SHP77 (cell line): ENCODE measurements around the gene RNLS.
"Not testable (repeated sequence)": the region's sequence is repeated elsewhere in the genome, so short reads cannot be mapped to it uniquely, and the experiment has no call there.

Experiments used
- DNase-seq, 2 experiments: peaks; one replicate each; lab custom pipeline; 2025; lab: John Stamatoyannopoulos, UW

RNLS gene

GRCh38 chr10:88522715-88523114, 60.4 kb downstream of the RNLS start:
- DNase-seq, result no peak

GRCh38 chr10:88521791-88522190, 61.3 kb downstream of the RNLS start:
- no peak for DNase-seq

- DNase-seq, result no peak
These were observed 67.9 kb downstream of the RNLS start for GRCh38 chr10:88515235-88515634.

- no peak for DNase-seq
These were observed 70.5 kb downstream of the RNLS start for GRCh38 chr10:88512599-88512998.

- no peak for DNase-seq
These were observed 74.3 kb downstream of the RNLS start for GRCh38 chr10:88508796-88509195.

GRCh38 chr10:88507826-88508453, 75.2 kb downstream of the RNLS start:
- no peak for DNase-seq

- no peak for DNase-seq
These were observed 75.7 kb downstream of the RNLS start for GRCh38 chr10:88507404-88507803.

GRCh38 chr10:88505680-88506215, 77.4 kb downstream of the RNLS start:
- DNase-seq, result no peak

- DNase-seq, result no peak
These were observed 77.9 kb downstream of the RNLS start for GRCh38 chr10:88505265-88505664.

- DNase-seq, result no peak
These were observed 82.5 kb downstream of the RNLS start for GRCh38 chr10:88500656-88501055.

GRCh38 chr10:88499569-88500470, 83.3 kb downstream of the RNLS start:
- DNase-seq, result no peak

GRCh38 chr10:88497913-88498312, 85.2 kb downstream of the RNLS start:
- no peak for DNase-seq

- DNase-seq, result no peak
These were observed 88.6 kb downstream of the RNLS start for GRCh38 chr10:88494537-88494936.

GRCh38 chr10:88493691-88494483, 89.2 kb downstream of the RNLS start:
- DNase-seq, result no peak

GRCh38 chr10:88491314-88491713, 91.8 kb downstream of the RNLS start:
- DNase-seq, result no peak

GRCh38 chr10:88490231-88490980, 92.7 kb downstream of the RNLS start:
- DNase-seq, result no peak

GRCh38 chr10:88489107-88489506, 94.0 kb downstream of the RNLS start:
- no peak for DNase-seq

- DNase-seq, result not testable (repeated sequence)
These were observed 96.3 kb downstream of the RNLS start for GRCh38 chr10:88486816-88487215.

- no peak for DNase-seq
These were observed 100.9 kb downstream of the RNLS start for GRCh38 chr10:88482220-88482619.

GRCh38 chr10:88478256-88478655, 104.9 kb downstream of the RNLS start:
- no peak for DNase-seq

- no peak for DNase-seq
These were observed 105.6 kb downstream of the RNLS start for GRCh38 chr10:88477343-88478085.
